SH-SY5Y (cell line): ENCODE data around the gene RAB27A.

Experiments used
- GATA2 ChIP-seq: IDR thresholded peaks from 2 replicates; pipeline ENCODE4 v1.6.1; 2011; ENCODE audit warnings: mild to moderate bottlenecking, low read depth, low read length
- GATA3 ChIP-seq: IDR thresholded peaks from 2 replicates; pipeline ENCODE4 v1.6.1; 2011; ENCODE audit warnings: low read depth, mild to moderate bottlenecking, low read length, moderate library complexity

DNA sequence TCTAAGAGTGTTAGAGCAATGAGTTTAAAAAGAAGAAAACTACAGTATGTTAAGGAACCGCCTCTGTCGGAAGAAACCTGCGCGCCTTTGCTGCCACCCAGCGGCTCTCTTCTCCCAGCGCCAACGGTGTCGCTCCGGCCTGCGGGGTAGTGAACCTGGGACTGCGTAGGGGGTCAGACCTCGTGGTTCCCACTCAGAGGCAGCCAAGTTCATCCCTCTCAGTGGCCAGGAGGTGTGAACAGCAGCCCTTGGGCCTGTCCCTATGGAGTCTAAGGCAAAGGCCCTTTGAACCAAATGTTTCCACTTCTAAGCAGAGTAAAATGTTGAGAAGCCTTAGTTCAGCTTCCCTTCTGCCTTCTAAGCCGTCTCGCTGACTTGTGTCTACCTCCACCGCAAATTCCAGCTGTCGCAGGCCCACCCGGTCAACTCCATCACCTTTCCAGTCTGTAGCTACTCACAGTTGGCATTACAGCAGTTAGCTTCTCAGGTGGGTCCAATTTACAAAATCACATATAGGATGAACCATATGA is 980 bp upstream of the RAB27A start:
- no peak for TF ChIP-seq GATA2
- TF ChIP-seq GATA3: no peak
